ACHN (cell line): ENCODE data around the gene GNAI3.
A peak's percentile ranks its signal among the peaks of the same experiment; 100 is the strongest.

Experiments
- DNase-seq: peaks from one replicate; pipeline ENCODE4 v3.0.0-alpha.2; 2015
- in situ Hi-C: cut with HindIII; loops from 2 replicates; pipeline ENCODE4 v1.10.0; 2017; ENCODE audit warnings: low sequenced_read_pairs, low pct_ligation_motif_present, low pct_unique_long_range_greater_than_20kb

Gene GNAI3

DNA sequence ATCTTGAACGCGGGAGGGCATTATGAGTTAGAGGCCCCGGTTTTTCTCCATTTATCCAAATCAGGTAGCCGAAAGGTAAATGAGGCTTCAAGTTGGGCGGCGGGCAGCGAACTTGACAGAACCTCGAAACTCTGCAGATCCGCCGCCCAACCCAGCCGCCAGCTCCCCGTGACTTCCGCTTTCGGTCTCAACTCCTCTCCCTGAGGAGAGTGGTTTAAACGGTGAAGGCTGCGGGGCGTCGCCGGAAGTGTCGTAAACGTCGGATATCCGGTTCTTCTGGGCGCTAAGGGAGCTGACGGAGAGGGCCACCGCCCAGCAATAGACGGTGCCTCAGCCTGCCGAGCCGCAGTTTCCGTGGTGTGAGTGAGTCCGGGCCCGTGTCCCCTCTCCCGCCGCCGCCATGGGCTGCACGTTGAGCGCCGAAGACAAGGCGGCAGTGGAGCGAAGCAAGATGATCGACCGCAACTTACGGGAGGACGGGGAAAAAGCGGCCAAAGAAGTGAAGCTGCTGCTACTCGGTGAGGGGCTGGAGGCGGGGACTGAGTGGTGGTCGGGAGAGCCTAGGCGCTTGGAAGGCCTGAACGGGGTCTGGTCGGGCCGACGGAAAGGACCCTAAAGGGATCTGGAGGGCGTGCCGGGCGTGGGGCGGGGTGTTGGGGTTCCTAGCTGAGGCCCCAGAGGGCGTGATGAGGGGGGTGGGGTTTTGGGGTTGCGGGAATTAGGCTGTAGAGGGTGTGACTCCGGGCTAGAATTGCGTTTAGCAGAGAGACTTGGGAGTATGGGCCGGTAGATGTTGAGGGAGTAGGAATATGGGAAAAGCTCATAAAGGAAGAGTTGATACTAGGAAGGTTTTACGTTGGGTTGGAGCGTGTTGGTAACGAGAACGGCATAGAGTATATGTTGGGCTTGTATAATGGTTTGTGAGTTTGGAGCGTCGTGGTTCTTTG, at the start of gene GNAI3:
TSS of gene GNAI3 (plus strand) at position 295 of the 947 bp plus-strand sequence. CDS start at position 401, 106 bp downstream.
- DNase-seq = peak; percentile 93
- in situ Hi-C loops = no loop called here

DNA sequence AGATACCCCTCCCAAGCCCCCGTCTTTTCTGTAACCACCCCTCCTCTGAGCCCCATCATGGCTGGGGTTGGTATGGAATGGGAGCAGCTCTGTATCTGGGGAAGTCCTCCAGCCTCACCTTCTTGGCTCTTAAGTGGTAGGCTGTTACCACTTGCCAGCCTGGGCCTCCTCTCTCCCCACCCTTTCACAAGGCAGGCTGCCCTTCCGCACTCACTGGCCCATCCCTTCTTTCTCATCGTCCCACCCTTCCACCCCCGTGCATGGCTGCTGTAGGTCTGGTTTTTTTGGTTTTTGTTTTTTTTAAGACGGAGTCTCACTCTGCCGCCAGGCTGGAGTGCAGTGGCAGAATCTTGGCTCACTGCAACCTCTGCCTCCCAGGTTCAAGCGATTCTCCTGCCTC, 49.3 kb upstream of the GNAI3 start:
- DNase-seq = no peak
- in situ Hi-C loops = no loop called here

DNA sequence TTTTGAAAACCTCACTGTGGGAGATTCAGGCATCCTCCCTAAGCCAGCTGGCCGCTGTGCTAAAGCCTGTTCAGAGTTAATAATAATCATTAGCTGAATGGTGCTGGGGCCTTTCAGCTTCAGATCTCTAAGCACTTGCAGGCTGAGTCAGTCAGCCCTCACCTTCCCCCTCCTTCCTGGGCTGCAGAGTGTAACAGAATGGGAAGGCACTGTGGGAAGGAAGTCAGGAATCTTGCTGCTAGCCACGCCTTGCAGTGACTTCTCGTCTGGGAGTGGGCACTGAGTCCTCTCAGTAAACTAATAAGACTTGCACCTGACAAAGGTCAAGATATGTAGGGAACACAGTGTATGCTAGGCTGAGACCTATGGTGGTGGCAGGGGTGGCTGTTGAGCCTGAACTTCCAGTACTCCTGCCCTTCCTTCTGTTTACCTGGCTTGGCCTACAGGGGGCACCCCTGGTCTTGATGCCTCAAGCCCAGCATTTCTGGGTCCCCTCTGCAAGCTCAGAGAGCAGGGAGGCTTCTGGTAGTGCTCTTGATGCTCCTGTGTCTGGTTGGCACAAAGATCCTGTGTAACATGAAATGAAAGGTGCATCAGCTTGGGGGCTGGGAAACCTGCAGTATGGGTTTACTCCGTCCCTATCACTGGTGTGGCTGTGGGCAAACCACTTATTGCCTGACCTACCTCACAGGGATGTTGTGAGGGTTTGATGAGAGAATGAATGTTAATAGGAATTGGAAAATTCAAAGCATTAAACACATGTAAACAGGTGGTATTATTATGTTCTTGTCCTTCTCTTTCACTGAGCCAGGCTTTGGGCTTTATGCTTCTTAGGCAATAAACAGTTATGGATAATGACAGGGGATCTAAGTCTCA, 48.5 kb upstream of the GNAI3 start:
- in situ Hi-C loops = no loop called here
- DNase-seq = peak; percentile 78

DNA sequence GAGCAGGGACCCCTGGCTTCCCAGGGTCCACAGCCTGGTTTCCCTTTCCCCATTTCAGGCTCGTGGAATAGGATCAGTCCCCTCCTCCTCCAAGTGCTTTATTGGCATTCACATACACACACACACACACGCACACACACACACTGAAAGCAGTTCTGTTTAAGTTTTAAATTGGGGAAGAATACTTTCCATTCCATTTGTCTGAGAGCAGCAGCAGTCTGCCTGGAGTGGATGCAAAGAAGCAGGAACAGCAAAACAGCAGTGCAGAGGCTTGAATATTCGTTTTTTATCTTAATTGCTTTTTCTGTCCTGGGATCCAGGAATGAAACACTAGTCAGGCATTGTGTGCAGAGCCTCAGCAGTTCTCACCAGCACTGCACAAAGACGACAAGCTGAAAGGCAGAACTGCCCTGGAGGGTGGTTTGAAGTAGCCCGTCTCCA, 47.5 kb upstream of the GNAI3 start:
- in situ Hi-C loops = no loop called here

DNA sequence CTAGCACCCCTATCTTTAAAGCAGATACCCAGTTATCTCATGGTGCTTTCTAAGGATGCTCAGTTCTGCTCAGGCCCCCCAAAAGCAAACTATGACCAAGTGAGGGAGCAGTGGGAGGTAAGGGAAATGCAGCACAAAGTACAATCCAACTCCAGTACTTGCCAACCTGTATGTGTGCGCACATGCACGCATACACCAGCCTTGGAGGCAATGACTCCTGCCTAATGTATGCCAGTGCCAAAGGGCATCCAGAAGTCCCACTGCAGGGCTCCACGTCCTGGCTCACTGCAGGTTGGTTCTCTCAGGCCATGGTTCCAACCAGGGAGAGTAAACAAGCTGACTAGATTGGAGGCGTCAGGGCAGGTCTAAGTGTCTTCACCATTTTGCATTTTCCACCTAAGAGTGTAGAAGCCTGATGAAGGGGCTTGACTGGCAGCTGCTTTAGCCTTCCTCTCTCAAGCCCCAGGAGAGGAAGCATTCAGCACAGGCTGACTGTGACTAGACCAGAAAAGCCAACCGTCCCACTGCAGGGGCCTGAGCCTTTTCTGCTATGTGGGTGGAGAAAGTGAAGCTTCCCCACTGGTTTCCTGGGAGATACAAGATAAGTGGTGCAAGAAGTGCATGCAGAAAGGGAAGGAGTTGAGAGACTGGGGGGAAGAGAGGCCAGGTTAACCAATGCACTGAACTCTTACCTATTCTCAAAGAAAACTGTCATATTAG, 46.6 kb upstream of the GNAI3 start:
- in situ Hi-C loops = no loop called here
- DNase-seq = no peak

More for the DNA sequence above, 47.5 kb upstream of the GNAI3 start:
- DNase-seq = no peak

DNA sequence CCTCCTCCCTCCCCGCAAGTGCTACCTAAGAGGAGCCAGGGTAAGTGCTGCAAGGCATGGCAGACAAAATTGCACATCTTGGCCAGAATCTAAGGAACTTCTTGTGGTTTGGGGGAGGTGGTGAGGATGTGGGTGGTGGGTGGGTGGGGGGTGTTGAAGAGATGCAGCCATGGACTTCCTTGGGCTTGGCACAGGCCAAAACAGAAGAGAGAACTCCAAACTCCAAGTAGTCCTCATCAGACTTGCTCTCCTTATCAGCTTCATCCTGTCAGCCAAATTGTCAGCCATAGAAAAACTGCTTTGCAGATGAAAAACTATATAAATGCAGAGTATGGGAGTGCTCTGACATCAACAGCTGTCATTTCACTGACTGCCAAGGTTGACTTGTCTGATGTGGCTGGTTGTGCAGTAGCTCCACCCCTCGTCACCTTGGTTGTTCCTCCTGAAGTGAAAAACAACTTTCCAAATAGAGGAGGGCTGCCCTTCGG, 46.0 kb upstream of the GNAI3 start:
- in situ Hi-C loops = no loop called here
- no peak for DNase-seq

DNA sequence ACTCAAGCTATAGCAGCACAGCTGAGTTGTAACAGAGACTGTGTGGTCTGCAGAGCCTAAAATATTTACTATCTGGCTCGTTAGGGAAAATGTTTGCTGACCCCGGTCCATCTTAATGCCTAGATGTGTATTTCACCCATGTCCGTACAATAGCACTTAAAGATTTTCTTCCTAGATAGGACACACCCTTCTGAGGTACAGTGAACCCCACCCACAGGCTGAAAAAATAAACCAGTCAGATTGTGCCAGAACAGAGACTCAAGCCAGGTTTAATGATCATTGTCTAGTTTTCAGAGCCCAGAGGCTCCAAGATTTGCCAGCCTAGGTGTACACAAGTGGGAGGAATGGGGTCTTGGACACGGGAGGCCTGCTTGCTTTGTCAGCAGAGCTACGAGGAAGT, 44.5 kb upstream of the GNAI3 start:
- in situ Hi-C loops = no loop called here
- no peak for DNase-seq

DNA sequence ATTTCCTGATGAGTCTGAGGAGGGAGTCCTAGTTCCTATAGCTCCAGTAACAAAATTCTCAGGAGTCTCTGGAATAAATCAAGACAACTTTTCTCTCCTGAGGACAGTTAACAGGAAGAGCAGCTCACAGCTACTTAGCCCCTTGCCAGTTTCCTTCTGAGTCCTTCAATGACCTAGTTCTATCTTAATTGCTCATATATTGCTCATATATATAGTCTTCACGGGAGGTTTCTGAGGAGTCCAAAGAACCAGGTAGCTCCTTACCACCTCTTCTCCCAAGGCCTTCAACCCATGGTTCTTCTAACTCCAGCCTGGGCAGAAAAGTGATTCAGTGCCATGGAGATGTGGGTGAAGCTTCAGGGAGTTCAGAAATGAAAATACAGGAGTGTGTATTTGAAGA, 43.4 kb upstream of the GNAI3 start:
- in situ Hi-C loops = no loop called here
- no peak for DNase-seq

DNA sequence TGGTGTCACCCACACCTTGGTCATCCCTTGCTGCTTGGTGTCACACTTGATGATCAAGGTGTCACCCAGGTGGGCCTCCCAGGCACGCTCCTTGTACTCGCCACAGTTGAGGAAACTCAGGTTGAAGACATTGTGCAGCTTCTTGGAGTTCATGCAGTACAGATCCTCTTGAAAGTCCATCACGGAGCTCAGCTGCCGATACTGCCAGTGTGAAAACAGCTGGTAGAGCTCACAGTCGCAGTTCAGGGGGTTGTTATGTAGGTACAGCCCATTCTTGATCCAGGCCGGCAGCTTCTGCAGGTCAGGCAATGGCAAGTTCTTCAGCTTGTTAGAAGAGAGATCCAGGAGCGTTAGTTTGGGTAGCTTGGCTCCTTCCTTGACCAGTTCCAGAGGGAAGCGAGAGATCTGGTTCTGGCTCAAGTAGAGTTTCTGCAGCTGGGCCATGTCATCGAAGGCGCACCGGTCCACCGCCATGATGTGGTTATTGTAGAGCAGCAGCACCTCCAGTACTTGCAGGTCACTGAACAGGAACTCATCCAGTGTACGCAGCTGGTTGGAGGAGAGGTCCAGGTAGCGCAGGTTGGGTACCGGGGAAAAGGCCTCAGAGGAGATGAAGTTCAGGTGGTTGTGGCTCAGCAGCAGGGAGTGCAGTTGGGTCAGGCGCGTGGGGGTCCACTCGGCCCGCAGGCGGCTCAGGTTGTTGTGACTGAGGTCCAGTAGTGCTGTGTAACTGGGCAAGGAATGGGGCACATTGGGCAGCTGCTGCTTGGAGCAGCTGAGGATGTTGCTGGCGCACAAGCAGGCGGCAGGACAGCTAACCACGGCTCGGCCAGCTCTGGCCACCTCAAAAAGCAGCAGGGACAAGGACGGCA, 40.2 kb upstream of the GNAI3 start:
- in situ Hi-C loops = no loop called here
- DNase-seq = no peak

DNA sequence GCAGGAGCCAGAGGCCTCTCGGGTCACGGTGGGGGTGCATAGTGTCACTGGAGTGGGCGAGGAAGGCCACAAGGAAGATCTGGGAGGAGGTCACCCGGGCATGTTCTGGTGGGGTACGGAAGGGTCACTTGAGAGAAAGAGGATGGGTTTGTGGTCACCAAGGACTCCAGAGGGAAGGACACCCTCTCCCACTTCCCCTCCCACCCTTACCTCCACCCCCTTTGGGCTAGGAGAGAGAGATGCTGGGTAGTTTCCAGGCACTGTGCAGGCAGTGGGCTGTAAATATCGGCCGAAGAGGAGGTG, 39.6 kb upstream of the GNAI3 start:
- in situ Hi-C loops = no loop called here

DNA sequence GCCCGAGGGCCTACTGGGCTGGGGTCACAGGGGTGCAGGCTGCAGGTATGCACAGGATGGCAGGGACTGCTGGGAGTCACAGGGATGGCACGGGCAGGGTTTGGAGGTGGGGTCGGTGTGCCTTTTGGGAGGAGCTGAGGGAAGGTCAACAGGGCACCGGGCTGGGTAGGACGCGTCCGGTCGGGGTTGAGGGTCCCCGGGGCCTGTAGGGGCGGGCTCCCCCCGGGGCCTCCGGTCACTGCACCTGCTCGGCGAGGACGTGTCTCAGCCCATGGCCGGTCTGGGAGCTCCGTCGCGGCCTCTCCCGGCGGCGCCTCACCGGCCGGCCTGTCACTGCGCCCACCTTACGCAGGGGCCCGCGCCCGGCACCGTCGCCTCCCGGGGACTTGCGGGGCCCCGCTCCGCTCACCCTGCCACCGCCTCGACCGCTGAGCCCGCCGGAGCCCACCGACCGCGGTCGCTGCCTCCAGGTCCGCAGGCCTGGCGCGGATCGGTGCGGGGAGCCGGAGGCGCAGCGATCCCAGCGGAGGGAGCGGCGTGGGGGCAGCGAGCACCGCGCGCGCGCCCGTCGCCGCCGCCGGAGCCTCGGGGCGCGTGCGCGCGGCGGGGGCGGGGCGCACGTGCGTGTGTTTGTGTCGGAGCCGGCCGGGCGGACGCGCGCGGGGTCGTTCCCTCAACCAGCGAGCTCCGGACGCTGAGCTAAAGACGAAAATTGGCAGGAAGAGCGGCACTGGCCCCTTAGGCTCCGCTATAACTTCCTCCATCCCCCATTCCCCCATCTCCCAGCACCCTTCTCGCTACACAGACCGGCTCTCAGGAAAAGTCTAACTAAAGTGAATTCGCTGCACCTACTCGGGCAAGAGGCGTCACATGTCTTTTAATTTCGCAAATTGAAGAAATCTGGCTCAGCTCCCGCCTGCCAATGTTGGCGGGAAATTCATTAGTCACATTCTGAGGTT, 39.0 kb upstream of the GNAI3 start, which contains the start of gene AMIGO1:
TSS of gene AMIGO1 (minus strand) at position 552 of the 959 bp plus-strand sequence. CDS start 815 bp downstream, outside the sequence.
- DNase-seq = peak; percentile 33
- in situ Hi-C loops = no loop called here

More for the DNA sequence above, 39.6 kb upstream of the GNAI3 start:
- no peak for DNase-seq

DNA sequence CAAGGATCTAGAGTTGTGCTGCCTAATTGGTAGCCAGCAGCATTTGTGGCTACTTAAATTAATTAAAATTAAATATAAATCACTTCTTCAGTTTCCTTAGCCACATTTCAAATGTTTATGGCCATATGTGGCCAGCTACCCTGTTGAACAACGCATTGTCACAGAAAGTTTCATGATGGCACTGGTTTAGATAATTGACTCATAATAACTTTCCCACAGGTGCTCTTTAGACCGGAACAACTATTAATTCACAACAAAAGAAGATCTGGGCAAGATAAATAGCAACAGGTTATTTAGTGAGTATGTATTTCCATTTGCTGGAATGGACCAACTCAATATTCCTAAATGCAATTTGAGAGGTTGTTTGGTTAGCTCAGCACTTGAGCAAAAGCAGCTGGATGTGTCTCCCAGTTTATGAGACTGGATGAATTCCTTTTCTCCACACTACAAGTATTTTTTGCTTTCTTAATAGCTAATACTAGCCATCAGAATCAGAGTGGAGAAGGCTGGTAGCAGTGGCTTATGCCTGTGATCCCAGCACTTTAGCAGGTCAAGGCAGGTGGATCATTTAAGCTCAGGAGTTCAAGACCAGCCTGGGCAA, 35.2 kb upstream of the GNAI3 start:
- DNase-seq = no peak
- in situ Hi-C loops = no loop called here

DNA sequence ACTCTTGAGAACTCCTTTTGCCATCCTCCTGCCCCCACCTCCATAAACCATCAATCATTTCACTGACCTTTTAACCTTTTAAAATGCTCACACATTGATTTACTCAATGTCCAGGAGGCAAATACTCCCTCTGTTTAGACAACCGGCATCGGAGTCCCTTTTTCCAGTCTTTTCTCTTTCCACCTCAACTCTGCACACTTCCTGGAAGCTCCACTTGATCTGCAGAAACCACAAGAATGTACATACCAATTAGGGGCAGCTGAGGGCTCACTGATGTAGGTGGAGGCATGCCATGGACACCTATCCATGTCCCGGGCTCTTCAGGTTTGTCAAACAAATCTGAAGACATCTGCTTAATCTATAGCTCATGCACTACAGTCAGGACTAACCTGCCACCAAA, 33.6 kb upstream of the GNAI3 start:
- in situ Hi-C loops = no loop called here

DNA sequence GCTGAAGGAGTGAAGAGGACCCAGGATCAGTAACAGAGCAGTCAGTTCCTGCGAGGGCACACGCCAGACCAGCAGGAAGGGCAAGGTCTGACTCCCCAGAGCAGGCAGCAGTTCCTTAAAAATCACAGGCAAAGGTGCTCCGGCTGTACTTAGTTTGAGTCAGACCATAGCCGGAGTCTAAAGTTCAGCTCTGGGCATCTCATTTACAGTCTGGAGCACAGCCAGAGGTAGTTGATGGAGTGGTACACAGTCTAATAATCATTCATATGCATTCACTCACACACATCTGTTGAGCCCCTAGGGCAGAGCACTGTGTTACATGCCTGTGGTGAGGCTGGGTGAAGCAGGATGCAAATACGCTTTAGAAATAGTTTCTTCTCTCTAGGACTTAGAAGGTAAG, 31.5 kb upstream of the GNAI3 start:
- DNase-seq = no peak
- in situ Hi-C loops = no loop called here

More for the DNA sequence above, 33.6 kb upstream of the GNAI3 start:
- no peak for DNase-seq

DNA sequence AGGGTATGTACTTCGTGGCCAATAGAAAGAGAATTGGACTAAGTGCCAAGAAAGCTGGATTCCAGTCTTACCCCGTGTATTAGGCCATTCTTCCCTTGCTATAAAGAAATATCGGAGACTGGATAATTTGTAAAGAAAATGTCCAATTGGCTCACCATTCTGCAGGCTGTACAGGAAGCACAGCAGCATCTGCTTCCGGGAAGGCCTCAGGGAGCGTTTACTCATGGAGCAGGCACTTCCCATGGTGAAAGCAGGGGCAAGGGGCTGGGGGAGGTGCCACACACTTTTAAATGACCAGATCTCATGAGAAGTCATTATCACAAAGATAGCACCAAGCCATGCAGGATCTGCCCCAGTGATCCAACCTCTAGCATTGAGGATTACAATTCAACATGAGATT, 31.1 kb upstream of the GNAI3 start:
- DNase-seq = no peak
- in situ Hi-C loops = no loop called here
